SW480 (cell line): ENCODE data around the gene ODF2.
"Not testable (repeated sequence)": the region's sequence is repeated elsewhere in the genome, so short reads cannot be mapped to it uniquely, and the experiment has no call there.

Experiments
- DNase-seq: peaks from one replicate; pipeline ENCODE4 v3.0.0-alpha.2; 2016; ENCODE audit warnings: low spot score

Gene ODF2

DNA sequence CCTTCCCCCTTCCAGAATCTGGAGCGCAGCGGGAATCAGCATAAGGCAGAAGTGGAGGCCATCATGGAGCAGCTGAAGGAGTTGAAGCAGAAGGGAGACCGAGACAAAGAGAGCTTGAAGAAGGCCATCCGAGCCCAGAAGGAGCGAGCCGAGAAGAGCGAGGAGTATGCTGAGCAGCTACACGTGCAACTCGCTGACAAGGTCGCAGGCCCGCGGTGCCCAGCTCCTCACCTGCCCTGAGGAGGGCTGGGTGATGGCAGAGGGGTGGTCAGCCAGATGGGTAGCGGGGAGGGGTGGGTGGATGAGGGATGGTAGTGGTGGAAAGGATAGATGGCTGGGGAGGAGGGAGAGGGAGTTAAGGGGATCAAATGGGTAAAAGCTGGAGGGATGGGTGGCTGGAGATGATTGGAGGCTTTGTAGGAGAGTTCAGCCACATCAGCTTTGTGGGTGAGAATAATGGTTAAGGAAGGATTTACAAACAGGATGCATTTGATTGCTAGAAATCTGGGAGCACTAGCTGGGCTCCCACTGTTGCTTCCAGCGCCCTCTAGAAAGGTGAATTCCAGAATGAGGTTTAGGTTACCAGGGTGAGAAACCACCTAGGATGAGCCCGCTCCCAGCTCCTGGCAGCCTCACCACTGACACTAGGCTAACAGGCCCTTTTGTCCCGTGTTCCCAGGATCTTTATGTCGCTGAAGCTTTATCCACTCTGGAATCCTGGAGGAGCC lies 29.0 kb downstream of the ODF2 start:
- DNase-seq: no peak

DNA sequence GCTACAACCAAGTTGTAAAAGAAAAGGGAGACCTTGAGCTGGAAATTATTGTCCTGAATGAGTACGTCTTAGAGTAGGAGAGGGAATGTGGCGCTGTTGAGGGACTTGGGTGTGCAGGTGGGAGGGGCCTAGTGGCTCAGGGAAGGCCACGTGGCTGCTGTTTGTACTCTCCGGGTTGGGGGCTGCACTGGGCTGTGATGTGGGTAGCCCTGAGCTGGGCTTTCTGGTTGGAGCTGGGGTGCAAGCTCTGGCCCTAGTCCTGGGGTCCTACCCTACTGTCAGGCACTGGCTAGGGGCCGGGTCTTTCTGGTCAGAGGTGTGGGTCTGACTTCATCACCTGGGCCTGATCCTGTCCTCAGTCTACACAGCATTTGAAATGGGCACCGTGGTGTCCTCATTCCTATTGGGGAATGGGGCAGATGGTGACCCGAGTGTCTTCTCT lies 29.6 kb downstream of the ODF2 start:
- no peak for DNase-seq

DNA sequence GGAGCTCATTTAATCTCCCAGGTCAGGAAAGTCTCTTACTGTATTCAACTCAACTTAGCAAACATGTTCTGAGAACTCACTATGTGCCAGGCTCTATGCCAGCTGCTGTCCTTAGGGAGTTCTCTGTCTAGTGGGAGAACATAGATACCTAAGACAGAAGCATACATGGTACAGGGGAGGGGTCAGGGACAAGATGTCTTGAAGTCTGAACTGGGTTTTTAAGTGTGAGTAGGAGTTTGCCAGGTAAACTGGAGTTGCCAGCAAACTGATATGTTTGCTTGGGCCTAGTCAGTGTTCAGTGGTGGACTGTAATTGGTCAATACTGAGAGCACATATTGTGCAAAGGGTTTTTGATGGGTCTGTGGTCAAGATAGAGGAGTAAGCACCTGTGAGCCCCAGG lies 30.4 kb downstream of the ODF2 start:
- DNase-seq: no peak

DNA sequence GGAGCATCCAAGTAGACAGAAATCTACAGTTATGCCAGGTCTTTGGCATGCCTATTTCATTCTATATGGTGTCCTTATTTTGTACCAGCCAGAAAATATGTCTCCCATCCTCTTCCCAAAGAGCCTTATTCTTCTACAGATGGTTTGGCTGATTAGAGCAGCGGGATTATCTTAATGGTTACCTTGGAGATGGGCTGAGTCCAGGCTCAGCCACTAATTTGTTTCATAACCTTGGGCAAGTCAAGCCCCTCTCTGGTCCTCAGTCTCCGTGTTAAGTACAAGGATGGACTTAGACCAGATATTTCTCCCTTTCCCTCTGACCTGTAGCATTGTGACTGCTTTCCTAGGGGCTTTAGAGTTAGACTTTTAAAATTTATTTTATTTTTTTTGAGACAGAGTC lies 37.6 kb downstream of the ODF2 start:
- no peak for DNase-seq

DNA sequence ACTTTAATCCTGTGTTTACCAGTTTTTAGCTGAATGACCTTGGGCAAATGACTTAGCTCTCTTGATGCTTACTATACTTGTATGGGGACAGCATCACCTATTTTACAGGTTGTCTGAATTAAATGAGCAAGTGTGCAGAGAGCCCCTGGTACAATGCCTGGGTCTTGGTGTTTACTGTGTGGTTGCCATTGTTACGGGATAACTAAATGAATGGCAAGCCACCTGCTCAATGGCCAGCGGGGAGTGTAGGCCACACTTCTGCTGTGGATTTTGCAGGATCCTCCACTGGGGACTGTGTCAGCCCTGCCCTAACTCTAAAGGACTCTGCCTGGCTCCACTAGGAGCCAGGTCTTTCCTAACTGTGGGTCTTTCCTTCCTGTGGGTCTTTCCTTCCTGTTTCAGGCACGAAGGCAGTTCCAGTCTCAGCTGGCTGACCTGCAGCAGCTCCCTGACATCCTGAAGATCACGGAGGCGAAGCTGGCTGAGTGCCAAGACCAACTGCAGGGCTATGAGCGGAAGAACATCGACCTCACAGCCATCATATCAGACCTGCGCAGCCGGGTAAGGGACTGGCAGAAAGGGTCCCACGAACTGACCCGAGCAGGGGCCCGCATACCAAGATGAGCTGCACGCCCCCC lies 38.4 kb downstream of the ODF2 start:
- no peak for DNase-seq

DNA sequence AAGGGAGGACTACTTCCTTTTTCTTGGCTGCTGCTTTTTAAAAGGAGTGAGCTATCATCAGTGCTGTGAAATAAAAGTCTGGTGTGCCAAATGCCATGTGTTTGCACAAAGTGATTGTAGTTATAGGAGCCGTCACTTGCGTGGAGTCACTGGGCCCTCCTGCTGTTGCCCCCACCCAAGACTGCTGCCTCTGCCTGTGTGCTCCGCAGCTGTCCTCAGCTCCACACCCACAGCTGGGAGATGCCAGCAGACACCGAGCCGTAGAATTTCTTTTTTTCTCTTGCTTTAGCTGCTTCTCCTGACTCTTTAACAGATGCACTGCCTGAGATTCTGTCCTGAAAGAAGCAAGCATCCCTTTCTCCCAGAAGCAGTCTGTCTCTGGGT lies 38.9 kb downstream of the ODF2 start:
- DNase-seq: no peak

DNA sequence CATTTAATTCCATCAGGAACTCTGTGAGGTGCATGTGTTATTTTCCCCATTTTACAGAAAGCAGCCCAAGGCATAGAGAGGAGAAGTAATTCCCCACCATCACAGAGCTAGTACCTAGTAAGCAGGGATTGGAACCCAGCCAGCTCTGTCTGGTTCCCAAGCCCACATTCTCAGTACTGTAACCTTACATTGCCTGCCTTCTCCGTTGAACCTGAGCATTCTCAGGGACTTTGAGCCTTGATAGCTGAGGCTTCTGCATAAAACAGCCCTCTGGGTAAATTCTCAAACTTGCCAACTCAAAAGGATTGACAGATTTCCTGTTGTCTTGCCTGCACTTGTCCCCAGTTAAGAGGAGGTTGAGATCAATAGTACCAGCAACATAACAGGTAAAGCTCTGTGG lies 39.5 kb downstream of the ODF2 start:
- DNase-seq: no peak

DNA sequence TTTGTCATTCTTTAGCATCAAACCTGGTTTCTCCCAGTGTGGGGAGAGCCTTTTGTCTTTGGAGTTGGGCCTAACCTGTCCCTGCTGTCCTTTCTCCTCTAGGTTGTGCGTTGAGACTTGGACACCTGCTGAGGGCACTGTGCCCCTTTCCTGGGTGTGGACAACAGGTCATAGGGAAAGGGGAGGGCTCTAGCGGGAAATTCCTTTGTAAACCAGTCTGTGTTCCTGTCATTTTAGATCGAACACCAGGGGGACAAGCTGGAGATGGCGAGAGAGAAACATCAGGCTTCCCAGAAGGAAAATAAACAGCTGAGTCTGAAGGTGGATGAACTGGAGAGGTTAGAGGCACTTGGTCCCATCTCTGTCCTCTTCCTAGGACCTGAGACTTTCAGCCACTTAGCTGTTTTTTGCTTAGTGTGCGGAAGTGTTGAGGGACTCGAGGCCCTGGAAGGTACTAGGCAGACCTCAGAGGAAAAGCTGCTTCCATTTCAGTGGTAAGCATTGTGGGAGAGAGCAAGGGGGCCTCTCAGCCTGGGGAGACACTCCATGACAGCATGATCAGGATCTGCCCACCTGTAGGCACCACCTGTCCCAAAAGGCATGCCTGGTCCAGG lies 40.1 kb downstream of the ODF2 start:
- peak; percentile 43 for DNase-seq

DNA sequence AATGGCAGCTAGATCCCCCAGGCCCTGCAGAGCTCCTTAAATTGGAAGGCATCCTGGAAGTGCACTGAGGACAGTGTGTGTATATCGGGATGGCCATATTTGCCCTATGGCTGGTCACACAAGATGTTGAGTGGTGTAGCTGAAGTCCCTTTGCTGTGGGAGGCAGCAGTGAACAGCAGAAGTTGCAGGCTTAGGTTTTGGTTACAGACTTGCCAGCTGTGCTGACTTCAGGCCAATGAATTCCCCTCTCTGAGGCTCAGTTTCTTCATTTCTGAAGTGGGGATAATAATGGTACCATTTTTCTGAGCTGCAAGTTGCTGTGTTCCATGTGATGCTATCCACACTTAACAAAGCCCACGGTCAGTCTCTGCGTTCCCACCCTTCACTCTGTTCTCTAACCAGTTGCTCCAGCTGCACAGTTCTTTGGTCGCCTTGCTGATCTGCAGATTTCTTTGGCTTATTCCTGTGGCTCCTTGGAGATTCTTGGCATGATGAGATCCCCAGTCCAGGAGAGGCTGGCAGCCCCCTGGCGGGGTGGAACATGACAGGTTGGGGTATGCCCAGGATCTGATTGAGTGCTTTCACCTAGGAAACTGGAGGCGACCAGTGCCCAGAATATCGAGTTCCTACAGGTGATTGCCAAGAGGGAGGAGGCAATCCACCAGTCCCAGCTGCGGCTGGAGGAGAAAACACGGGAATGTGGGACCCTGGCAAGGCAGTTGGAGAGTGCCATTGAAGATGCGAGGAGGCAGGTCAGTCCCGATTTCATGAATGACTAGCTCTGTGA lies 42.2 kb downstream of the ODF2 start:
- no peak for DNase-seq

DNA sequence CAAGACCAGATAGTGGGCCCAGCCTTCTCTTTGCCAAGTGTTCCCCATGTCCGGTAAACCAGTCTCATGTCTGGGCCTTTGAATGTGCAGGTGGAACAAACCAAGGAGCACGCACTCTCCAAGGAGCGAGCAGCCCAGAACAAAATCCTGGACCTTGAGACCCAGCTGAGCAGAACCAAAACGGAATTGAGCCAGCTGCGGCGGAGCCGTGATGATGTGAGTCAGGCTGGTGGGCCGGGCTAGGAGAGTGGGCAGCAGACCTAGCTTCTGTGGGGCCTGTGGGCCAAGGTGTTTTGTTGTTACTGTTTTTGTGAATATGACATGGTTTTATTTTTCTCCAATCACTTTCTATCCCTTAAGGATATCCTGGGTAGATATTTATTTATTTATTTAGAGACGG lies 43.1 kb downstream of the ODF2 start:
- DNase-seq: no peak

DNA sequence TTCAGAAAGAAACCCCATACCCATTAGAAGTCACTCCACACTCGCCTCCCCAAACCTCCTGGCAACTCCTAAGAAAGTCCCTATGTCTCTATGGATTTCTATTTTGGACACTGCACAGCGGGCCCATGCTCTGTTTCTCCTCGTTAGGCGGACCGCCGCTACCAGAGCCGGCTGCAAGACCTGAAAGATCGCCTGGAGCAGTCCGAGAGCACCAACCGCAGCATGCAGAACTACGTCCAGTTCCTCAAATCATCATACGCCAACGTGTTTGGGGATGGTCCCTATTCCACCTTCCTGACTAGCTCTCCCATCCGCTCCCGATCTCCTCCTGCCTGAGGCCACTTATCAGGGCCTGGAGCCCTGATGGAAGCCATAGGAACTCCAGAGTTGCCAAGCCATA lies 44.1 kb downstream of the ODF2 start:
- DNase-seq: no peak

DNA sequence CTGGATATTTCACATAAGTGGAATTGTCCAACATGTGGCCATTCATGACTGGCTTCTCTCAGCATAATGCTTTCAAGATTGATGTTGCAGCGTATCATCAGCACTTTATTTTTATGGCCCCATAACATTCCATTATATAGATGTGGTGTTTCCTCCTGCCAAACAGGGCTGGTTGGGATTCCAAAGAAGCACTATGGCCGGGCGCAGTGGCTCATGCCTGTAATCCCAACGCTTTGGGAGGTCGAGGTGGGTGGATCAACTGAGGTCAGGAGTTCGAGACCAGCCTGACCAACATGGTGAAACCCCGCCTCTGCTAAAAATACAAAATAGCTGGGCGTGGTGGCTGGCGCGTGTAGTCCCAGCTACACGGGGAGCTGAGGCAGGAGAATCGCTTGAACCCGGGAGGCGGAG lies 47.6 kb downstream of the ODF2 start:
- DNase-seq: not testable (repeated sequence)

DNA sequence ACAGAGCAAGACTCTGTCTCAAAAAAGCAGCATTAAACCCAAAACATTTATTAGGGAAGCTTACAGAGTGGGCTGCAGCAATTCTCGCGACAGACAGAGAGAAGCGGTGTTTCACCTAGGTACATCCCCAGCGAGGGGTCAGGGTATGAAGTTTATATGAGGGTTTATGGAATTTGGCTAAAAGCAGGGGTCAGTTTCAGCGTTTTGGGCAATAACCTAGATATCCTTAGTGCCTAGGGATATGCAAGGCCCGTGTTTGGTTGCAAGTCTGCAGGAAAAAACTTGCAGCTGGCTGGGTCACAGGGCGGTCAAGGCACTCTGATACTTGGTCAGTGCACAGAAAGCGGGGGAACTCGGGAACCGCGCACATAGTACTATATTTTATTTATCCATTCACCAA lies 48.1 kb downstream of the ODF2 start:
- DNase-seq: no peak

DNA sequence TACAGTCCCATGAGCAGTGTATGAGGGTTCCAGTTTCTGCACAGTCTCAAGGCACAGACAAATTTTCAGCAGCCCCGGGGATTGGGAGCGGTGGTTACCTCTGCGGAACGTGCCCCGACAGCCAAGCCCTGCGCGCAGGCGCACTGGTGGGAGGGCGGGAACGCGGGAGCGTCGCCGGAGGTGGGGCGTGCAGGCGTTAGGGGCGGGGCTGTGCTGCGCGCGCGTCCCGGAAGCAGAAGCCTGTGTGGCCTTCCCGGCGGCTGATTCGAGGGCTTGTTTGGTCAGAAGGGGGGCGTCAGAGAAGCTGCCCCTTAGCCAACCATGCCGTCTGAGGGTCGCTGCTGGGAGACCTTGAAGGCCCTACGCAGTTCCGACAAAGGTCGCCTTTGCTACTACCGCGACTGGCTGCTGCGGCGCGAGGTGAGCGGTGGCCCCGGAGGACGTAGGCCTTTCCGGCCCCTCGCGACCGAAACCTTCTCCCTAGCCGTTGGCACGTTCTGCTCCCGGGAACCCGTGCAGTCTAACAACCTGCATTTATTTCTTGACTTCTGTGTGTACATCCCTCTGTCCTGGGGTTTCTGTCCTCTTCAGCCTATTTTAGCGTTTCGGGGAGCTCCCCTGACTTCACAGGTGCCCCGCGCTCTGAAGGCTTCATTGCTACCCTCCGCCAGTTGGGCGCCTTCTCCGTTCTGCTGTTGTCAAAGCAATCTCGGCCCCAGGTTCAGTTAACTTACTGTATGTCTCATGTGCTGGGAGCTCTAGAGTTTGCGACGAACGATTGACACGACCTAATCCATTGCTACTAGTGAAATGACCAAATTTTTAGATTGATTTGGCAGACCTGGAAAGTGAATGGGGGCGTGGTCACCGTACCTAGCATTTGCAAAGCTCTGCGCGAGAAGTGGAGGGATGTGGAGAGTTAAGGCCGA lies 48.9 kb downstream of the ODF2 start, which contains the start of gene GLE1:
TSS of gene GLE1 (plus strand) at position 235 of the 929 bp plus-strand sequence. CDS start at position 322, 87 bp downstream.
- peak; percentile 84 for DNase-seq

DNA sequence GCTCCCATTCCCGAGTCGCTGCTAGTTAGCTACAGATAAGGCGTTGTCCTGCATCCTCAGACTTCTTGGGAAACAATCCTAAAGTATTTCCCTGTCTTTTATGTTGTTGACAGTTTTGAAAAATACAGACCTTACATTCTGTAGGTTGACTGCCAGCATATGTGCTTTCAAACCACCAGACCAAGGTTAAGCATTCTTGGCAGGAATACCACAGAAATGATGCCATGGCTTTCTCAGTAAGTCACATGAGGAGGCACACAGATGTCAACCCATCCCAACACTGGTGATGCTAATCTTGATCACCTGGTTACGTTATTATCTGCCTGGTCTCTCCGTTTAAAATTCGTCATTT lies 49.6 kb downstream of the ODF2 start:
- no peak for DNase-seq

DNA sequence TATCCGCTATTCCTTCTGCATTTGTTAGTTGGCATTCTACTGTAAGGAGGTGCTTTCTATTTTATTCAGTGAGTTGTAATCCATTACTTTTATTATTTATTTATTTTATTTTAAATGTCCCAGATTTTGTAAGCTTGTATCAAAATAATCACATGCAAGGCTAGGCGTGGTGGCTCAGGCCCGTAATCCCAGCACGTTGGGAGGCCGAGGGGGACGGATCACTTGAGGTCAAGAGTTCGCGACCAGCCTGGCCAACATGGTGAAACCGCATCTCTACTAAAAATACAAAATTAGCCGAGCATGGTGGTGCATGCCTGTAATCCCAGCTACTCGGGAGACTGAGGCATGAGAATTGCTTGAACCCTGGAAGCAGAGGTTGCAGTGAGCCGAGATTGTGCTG lies 50.1 kb downstream of the ODF2 start:
- not testable (repeated sequence) for DNase-seq

DNA sequence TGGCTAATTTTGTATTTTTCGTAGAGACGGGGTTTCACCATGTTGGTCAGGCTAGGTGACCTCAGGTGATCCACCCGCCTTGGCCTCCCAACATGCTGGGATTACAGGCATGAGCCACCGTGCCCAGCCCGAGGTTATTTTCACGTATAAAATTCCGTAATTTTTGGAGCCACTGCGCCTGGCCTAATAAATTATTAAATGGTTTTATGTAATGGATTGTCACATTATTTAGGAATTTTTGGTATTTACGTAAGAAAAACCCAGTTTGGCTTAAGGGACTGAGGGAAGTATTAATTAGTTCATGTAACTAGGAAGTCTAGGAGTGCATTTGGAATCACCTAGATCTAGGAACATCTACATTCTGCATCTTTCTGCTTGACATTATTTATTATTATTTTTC lies 57.0 kb downstream of the ODF2 start:
- DNase-seq: no peak

DNA sequence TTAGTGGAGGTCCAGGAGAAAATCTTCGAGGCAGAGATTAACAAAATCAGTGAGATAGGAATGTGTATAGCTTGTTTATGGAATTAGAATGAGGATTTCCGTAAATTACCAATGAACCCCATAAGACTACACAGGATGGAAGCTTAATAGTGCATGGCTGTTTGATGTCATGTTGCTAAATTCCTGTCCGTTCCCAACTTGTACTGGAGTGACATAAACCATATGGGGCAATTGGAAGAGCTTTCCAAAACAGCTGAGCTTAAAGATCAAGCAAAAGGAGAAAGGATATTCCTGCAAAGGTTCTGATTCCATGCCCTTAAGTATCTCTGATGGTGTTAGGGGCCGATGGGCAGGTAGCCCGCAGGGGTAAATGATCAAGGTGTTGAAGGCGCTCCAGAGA lies 66.2 kb downstream of the ODF2 start:
- DNase-seq: no peak

DNA sequence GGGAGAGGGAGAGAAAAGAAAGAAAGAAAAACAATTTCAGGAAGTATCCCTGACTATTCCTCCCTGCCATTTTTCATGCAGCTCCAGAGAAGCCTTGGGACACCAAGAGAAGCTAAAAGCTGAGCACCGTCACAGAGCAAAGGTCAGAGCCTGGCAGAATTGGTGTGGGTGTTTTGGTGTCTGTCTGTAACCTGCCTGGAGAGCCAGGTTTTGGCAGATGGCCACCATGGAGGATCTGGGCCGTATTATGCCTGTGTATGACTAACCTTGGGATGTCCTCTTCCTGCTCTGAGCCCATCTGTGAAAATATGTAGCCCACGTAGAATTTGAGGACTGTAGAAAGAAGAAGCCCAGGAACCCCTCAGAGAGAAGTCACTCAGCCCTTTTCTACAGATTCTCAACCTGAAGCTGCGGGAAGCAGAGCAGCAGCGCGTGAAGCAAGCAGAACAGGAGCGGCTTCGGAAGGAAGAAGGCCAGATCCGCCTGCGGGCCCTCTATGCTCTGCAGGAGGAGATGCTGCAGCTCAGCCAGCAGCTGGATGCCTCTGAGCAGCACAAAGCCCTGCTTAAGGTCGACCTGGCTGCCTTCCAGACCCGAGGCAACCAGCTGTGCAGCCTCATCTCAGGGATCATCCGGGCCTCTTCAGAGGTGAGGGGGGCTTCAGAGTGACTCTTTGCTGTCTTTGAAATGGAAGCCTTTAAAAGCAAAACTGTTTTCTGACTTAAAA lies 67.6 kb downstream of the ODF2 start:
- no peak for DNase-seq

DNA sequence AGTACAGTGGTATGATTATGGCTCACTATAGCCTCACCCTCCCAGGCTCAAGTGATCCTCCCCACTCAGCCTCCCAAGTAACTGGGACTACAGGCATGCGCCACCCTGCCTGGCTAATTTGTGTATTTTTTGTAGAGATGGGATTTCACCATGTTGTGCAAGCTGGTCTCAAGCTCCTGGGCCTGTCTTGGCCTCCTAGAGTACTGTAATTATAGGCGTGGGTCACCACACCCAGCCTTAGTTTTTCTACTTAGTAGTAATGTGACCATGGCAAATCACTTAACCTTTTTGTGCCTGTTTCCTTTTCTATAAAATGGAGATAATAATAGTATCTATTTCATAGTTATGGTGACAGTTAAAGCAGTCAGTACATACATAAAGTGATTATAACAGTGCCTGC lies 70.9 kb downstream of the ODF2 start:
- DNase-seq: no peak
